HepG2 (cell line): ENCODE measurements around the gene NEIL3. TPM values are rescaled to one million over a fixed set of nuclear protein-coding genes. Genes with fewer than 3 reads are reported as not detected.

Experiments used
- ATAC-seq: fragments of 200-7000 bp; cut with Tn5 transposase; 3 replicates; pipeline ENCODE4 v1.9.1; 2020; ENCODE audit warnings: mild to moderate bottlenecking, moderate library complexity
- BruUV-seq: library from RNA; stranded (reverse); fragments of 400-500 nt; replicated peaks from 2 replicates; lab custom pipeline; 2021; lab: Mats Ljungman, UMichigan
- CTCF ChIA-PET: fragments of 300-600 bp; formaldehyde crosslinking; extraction: SDS; loops from one replicate; lab custom pipeline; 2021; ENCODE audit warnings: low total read pairs, inconsistent platforms, low intra/inter-chr PET ratio; lab: Yijun Ruan, JAX
- POLR2A ChIA-PET: fragments of 350-600 bp; sonication (Branson Sonifier 250); formaldehyde crosslinking; loops from one replicate; lab custom pipeline; 2020; ENCODE audit warnings: antibody characterized with exemption, inconsistent platforms; lab: Yijun Ruan, JAX
- DNase-seq: peaks from one replicate; pipeline ENCODE4 v3.0.0-alpha.2; 2015; ENCODE audit warnings: low spot score
- FAIRE-seq: peaks from 3 replicates; lab custom pipeline; 2011; peaks lifted over from hg19 to GRCh38; lab: Jason Lieb, UNC
- H2AFZ ChIP-seq: one replicate; pipeline ENCODE4 v1.6.1; 2011; ENCODE audit warnings: low read length, inconsistent platforms
- H3K27ac ChIP-seq: fragments of 300-600 bp; 3 replicates; pipeline ENCODE4 v1.8.0; 2011; ENCODE audit warnings: mixed run types, mild to moderate bottlenecking, mixed read lengths, low read length, inconsistent platforms; ENCODE audit not compliant: insufficient read depth; ENCODE audit errors: extremely low read length
- H3K27me3 ChIP-seq, 2 experiments: fragments of 200-600 bp in 1 of 2; 2 replicates in 1 of 2; 3 replicates in 1 of 2; pipeline versions ENCODE4 v1.6.0 to v1.8.0; 2011; ENCODE audit warnings: low read length in 2 of 2, mild to moderate bottlenecking in 2 of 2, moderate library complexity in 2 of 2, inconsistent platforms in 1 of 2; ENCODE audit not compliant: insufficient read depth in 2 of 2, control insufficient read depth in 1 of 2
- H3K36me3 ChIP-seq, 2 experiments: fragments of 200-600 bp in 1 of 2; replicated peaks in 1 of 2; 2 replicates in 1 of 2; 3 replicates in 1 of 2; pipeline versions ENCODE4 v1.5.1 to v1.8.0; 2011; ENCODE audit warnings: low read length in 2 of 2, inconsistent platforms in 1 of 2; ENCODE audit not compliant: insufficient read depth in 2 of 2, control insufficient read depth in 1 of 2
- H3K4me1 ChIP-seq: 2 replicates; pipeline ENCODE4 v1.5.1; 2012; ENCODE audit warnings: low read length, inconsistent platforms; ENCODE audit not compliant: insufficient read depth
- H3K4me2 ChIP-seq: 2 replicates; pipeline ENCODE4 v1.6.0; 2011; ENCODE audit warnings: low read depth, low read length, inconsistent platforms
- H3K4me3 ChIP-seq, 3 experiments: fragments of 200-600 bp in 1 of 3; sonication (generic), shearing (Covaris generic) in 1 of 3; replicated peaks in 1 of 3; 2 replicates each; pipeline ENCODE4 v1.5.1; 2011 to 2016; ENCODE audit warnings: low read length in 3 of 3, inconsistent platforms in 2 of 3, low read depth in 2 of 3, mild to moderate bottlenecking in 2 of 3, control low read depth in 1 of 3, mixed read lengths in 1 of 3; ENCODE audit not compliant: insufficient read depth in 1 of 3
- H3K79me2 ChIP-seq: one replicate; pipeline ENCODE4 v1.6.1; 2011; ENCODE audit warnings: low read length, inconsistent platforms; ENCODE audit not compliant: insufficient read depth
- H3K9ac ChIP-seq: 2 replicates; pipeline ENCODE4 v1.6.0; 2011; ENCODE audit warnings: mild to moderate bottlenecking, low read depth, low read length, inconsistent platforms; ENCODE audit not compliant: insufficient read depth
- H3K9me3 ChIP-seq: 2 replicates; pipeline ENCODE4 v1.5.1; 2012; ENCODE audit warnings: mild to moderate bottlenecking, low read length
- H4K20me1 ChIP-seq: 2 replicates; pipeline ENCODE4 v1.6.0; 2011; ENCODE audit warnings: inconsistent platforms, mild to moderate bottlenecking, low read length, moderate library complexity; ENCODE audit not compliant: insufficient read depth
- GRHL1 ChIP-seq: sonication (generic); formaldehyde crosslinking; conservative IDR thresholded peaks from 2 replicates; pipeline ENCODE4 v1.8.0; 2022; ENCODE audit warnings: missing genetic modification reagents
- JUN ChIP-seq: sonication (generic); formaldehyde crosslinking; IDR thresholded peaks from 2 replicates; pipeline ENCODE4 v1.4.0; 2020; ENCODE audit warnings: mild to moderate bottlenecking, missing genetic modification reagents
- MXI1 ChIP-seq: IDR thresholded peaks from 3 replicates; pipeline ENCODE4 v1.6.1; 2012; ENCODE audit warnings: low read depth, low read length, inconsistent platforms, borderline replicate concordance
- PHF20 ChIP-seq: sonication (generic); formaldehyde crosslinking; IDR thresholded peaks from 2 replicates; pipeline ENCODE4 v1.5.0; 2020; ENCODE audit warnings: mild to moderate bottlenecking, missing genetic modification reagents
- RCOR2 ChIP-seq: IDR thresholded peaks from 2 replicates; pipeline ENCODE4 v1.6.1; 2016; ENCODE audit warnings: missing biosample characterization, missing genetic modification reagents
- TFAP4 ChIP-seq: sonication (generic); IDR thresholded peaks from 2 replicates; pipeline ENCODE4 v1.6.1; 2016; ENCODE audit warnings: low read depth, borderline replicate concordance
- THAP8 ChIP-seq: sonication (generic); formaldehyde crosslinking; IDR thresholded peaks from 2 replicates; pipeline ENCODE4 v1.5.1; 2020; ENCODE audit warnings: missing genetic modification reagents, mild to moderate bottlenecking, borderline replicate concordance
- ZNF318 ChIP-seq: sonication (generic); formaldehyde crosslinking; IDR thresholded peaks from 2 replicates; pipeline ENCODE4 v1.4.0; 2020; ENCODE audit warnings: mild to moderate bottlenecking, missing genetic modification reagents
- ZNF737 ChIP-seq: sonication (generic); formaldehyde crosslinking; IDR thresholded peaks from 2 replicates; pipeline ENCODE4 v1.5.0; 2020; ENCODE audit warnings: missing genetic modification reagents, mild to moderate bottlenecking, borderline replicate concordance
- ZNF75D ChIP-seq: sonication (generic); formaldehyde crosslinking; IDR thresholded peaks from 2 replicates; pipeline ENCODE4 v1.8.1; 2023; ENCODE audit warnings: missing genetic modification reagents, mild to moderate bottlenecking, borderline replicate concordance
- ZNF883 ChIP-seq: sonication (generic); formaldehyde crosslinking; IDR thresholded peaks from 2 replicates; pipeline ENCODE4 v1.5.1; 2020; ENCODE audit warnings: mild to moderate bottlenecking, missing genetic modification reagents; ENCODE audit errors: not compliant biosample characterization
- whole genome bisulfite sequencing: methylation state at CpG from one replicate; pipeline ENCODE4 v1.1.6; 2017; ENCODE audit warnings: low lambda C conversion rate; 5-methylcytosine and 5-hydroxymethylcytosine counted together
- in situ Hi-C: cut with HindIII; loops from 2 replicates; pipeline ENCODE4 v1.10.0; 2017; ENCODE audit warnings: low pct_unique_long_range_greater_than_20kb; ENCODE audit not compliant: extremely low pct_ligation_motif_present
- intact Hi-C: fragments of 100-400 bp; cut with micrococcal nuclease; formaldehyde crosslinking; loops from one replicate; pipeline ENCODE4 v1.10.0; 2022; ENCODE audit not compliant: unreplicated experiment
- polyA plus RNA-seq, 8 experiments: library from polyadenylated mRNA; depleted of rRNA in 3 of 8; stranded (reverse) in 7 of 8; unstranded in 1 of 8; fragments of >200 nt; fragmentation: Illumina TruSeq in 4 of 8; extraction: Trizol in 4 of 8; gene quantifications; 2 replicates each; pipeline versions ENCODE4 v1.2.1 to v1.2.3, GENCODE V29; 2011 to 2016; ENCODE audit warnings: low read depth in 4 of 8, missing spikeins in 1 of 8, mixed read lengths in 1 of 8; ENCODE audit not compliant: insufficient read depth in 1 of 8
- total RNA-seq, 5 experiments: library from RNA; depleted of rRNA; stranded (reverse); fragments of >200 nt; fragmentation: Illumina TruSeq; extraction: Trizol; gene quantifications; 2 replicates each; pipeline ENCODE4 v1.2.3, GENCODE V29; 2016; ENCODE audit warnings: low read depth in 1 of 5

The NEIL3 gene
- total and polyA plus RNA-seq, 2 of the 13 experiments (the other 11 are each of a cell fraction or from before 2014, with no cell fraction given) = 3.5 to 8.4 TPM

GRCh38 chr4:177320721-177321120, 11.0 kb downstream of the NEIL3 start (continued):
- TF ChIP-seq TFAP4 (no peak), PHF20 (CRISPR knock-in tag) (no peak), RCOR2 (CRISPR knock-in tag) (no peak), THAP8 (CRISPR knock-in tag) (no peak), MXI1 (no peak)

- Histone ChIP-seq H4K20me1 (no peaks in the 10 kb centered on the region), H2AFZ (no peak overlapping the region), H3K27me3 (no peaks in the 10 kb centered on the region), H3K79me2 (no peaks in the 10 kb centered on the region), H3K9me3 (no peaks in the 10 kb centered on the region), H3K4me3 (no peak overlapping the region), H3K9ac (no peak overlapping the region), H3K36me3 (no peaks in the 10 kb centered on the region), H3K27ac (no peak overlapping the region), H3K4me2 (no peak overlapping the region), H3K4me1 (no peaks in the 10 kb centered on the region)
- intact Hi-C loops (no loop called here), in situ Hi-C loops (no loop called here)
- no TSS peak for BruUV-seq
- FAIRE-seq = no peak
- ChIA-PET POLR2A (no interaction called here), CTCF (no interaction called here)
- over 99% methylated on average over 3 of the region's 3 CpGs for WGBS
- no peak for DNase-seq
- ATAC-seq = no peak
- TF ChIP-seq ZNF883 (no peak), GRHL1 (CRISPR knock-in tag) (no peak), ZNF75D (CRISPR knock-in tag) (no peak), ZNF737 (CRISPR knock-in tag) (no peak), JUN (CRISPR knock-in tag) (no peak), ZNF318 (CRISPR knock-in tag) (no peak)
These were observed 12.0 kb downstream of the NEIL3 start for GRCh38 chr4:177321647-177322046.
